Keratinocyte (primary cell): ENCODE measurements around the gene CTNND2. TPM values are rescaled to one million over a fixed set of nuclear protein-coding genes. Genes with fewer than 3 reads are reported as not detected.

ENCODE experiments used
- DNase-seq: peaks from one replicate; pipeline ENCODE4 v3.0.0-alpha.2; 2011; ENCODE audit warnings: low read depth, missing footprints, low spot score
- FAIRE-seq: peaks from 2 replicates; lab custom pipeline; 2011; peaks lifted over from hg19 to GRCh38; lab: Jason Lieb, UNC
- H2AFZ ChIP-seq: 2 replicates; pipeline ENCODE4 v1.6.0; 2012; ENCODE audit warnings: low read length, control low read depth, inconsistent platforms; ENCODE audit not compliant: control insufficient read depth
- H3K27ac ChIP-seq: 2 replicates; pipeline ENCODE4 v1.5.1; 2011; ENCODE audit warnings: low read length; ENCODE audit not compliant: control insufficient read depth, insufficient read depth
- H3K27me3 ChIP-seq: 3 replicates; pipeline ENCODE4 v1.6.0; 2011; ENCODE audit warnings: low read length; ENCODE audit not compliant: control insufficient read depth, insufficient read depth; ENCODE audit errors: extremely low read depth
- H3K36me3 ChIP-seq, 2 experiments: 2 replicates in 1 of 2; 3 replicates in 1 of 2; pipeline ENCODE4 v1.5.1; 2011; ENCODE audit warnings: low read length in 2 of 2, mild to moderate bottlenecking in 1 of 2; ENCODE audit not compliant: control insufficient read depth in 2 of 2, insufficient read depth in 2 of 2; ENCODE audit errors: extremely low read depth in 1 of 2
- H3K4me1 ChIP-seq: 3 replicates; pipeline ENCODE4 v1.5.1; 2011; ENCODE audit warnings: low read length; ENCODE audit not compliant: control insufficient read depth, insufficient read depth; ENCODE audit errors: extremely low read depth
- H3K4me2 ChIP-seq: 3 replicates; pipeline ENCODE4 v1.6.0; 2011; ENCODE audit warnings: low read depth, low read length; ENCODE audit not compliant: control insufficient read depth, insufficient read depth; ENCODE audit errors: extremely low read depth
- H3K4me3 ChIP-seq, 3 experiments: fragments of 200-600 bp in 1 of 3; sonication (generic) in 1 of 3; 2 replicates in 2 of 3; 3 replicates in 1 of 3; pipeline ENCODE4 v1.5.1; 2011 to 2016; ENCODE audit warnings: low read length in 3 of 3, mild to moderate bottlenecking in 3 of 3, control low read depth in 2 of 3, inconsistent platforms in 1 of 3, low read depth in 1 of 3, mixed read lengths in 1 of 3, mixed run types in 1 of 3, moderate library complexity in 1 of 3; ENCODE audit not compliant: control insufficient read depth in 2 of 3, insufficient read depth in 2 of 3; ENCODE audit errors: extremely low read depth in 1 of 3
- H3K79me2 ChIP-seq: 2 replicates; pipeline ENCODE4 v1.6.0; 2012; ENCODE audit warnings: low read length; ENCODE audit not compliant: control insufficient read depth, insufficient read depth
- H3K9ac ChIP-seq: 3 replicates; pipeline ENCODE4 v1.6.0; 2011; ENCODE audit warnings: low read length; ENCODE audit not compliant: control insufficient read depth, insufficient read depth; ENCODE audit errors: extremely low read depth
- H3K9me1 ChIP-seq: 3 replicates; pipeline ENCODE4 v1.6.0; 2011; ENCODE audit warnings: low read length; ENCODE audit not compliant: control insufficient read depth, insufficient read depth; ENCODE audit errors: extremely low read depth
- H3K9me3 ChIP-seq: 2 replicates; pipeline ENCODE4 v1.5.1; 2012; ENCODE audit warnings: low read depth, low read length; ENCODE audit not compliant: control insufficient read depth
- H4K20me1 ChIP-seq: 3 replicates; pipeline ENCODE4 v1.6.0; 2011; ENCODE audit warnings: low read length; ENCODE audit not compliant: control insufficient read depth, insufficient read depth; ENCODE audit errors: extremely low read depth
- CTCF ChIP-seq, 3 experiments: IDR thresholded peaks in 1 of 3; conservative IDR thresholded peaks in 1 of 3; optimal IDR thresholded peaks in 1 of 3; 2 replicates in 2 of 3; 3 replicates in 1 of 3; pipeline versions ENCODE3 to v1.5.1; 2011; ENCODE audit warnings: low read length in 3 of 3, mild to moderate bottlenecking in 3 of 3, moderate library complexity in 2 of 3, control low read depth in 1 of 3, inconsistent platforms in 1 of 3; ENCODE audit not compliant: insufficient read depth in 2 of 3; ENCODE audit errors: extremely low read depth in 1 of 3
- EZH2 ChIP-seq: IDR thresholded peaks from one replicate; pipeline ENCODE4 v1.6.1; 2012; ENCODE audit warnings: inconsistent platforms, mild to moderate bottlenecking, low read length, moderate library complexity
- dilution Hi-C: fragments of 300-500 bp; cut with MboI; formaldehyde crosslinking; loops from one replicate; pipeline ENCODE4 v1.7.0; 2020; ENCODE audit warnings: low sequenced_read_pairs; ENCODE audit not compliant: extremely low pct_ligation_motif_present
- polyA plus RNA-seq, 5 experiments: library from polyadenylated mRNA; depleted of rRNA in 3 of 5; stranded (reverse) in 3 of 5; stranded (forward) in 1 of 5; unstranded in 1 of 5; fragments of >200 nt; gene quantifications; 1 replicate in 1 of 5; 2 replicates in 3 of 5; 3 replicates in 1 of 5; pipeline versions ENCODE4 v1.2.1 to v1.2.3, GENCODE V29; 2011 to 2012; ENCODE audit warnings: missing spikeins in 2 of 5, low read depth in 1 of 5, low replicate concordance in 1 of 5

Gene CTNND2
- polyA plus RNA-seq, 1 donor (not counting 4 experiments of a cell fraction or from before 2014, with no cell fraction given): not detected

GRCh38 chr5:11293523-11293922 is 610.7 kb downstream of the CTNND2 start:
- Histone ChIP-seq H4K20me1 (no peaks in the 10 kb centered on the region), H3K4me1 (no peaks in the 10 kb centered on the region), H3K9ac (no peak overlapping the region), H3K36me3 (no peaks in the 10 kb centered on the region), H3K4me2 (no peak overlapping the region), H3K27me3 (no peaks in the 10 kb centered on the region), H2AFZ (no peak overlapping the region), H3K4me3 (no peak overlapping the region), H3K79me2 (no peaks in the 10 kb centered on the region), H3K27ac (no peak overlapping the region), H3K9me3 (no peaks in the 10 kb centered on the region), H3K9me1 (no peaks in the 10 kb centered on the region)
- DNase-seq (no peak), FAIRE-seq (no peak)
- TF ChIP-seq EZH2: no peak
- TF ChIP-seq CTCF (optimal IDR thresholded peaks at IDR 0.05 in 1 of 3, IDR thresholded peaks at IDR 0.05 in 1 of 3, conservative IDR thresholded peaks at IDR 0.05 in 1 of 3; ENCODE audit: extremely low read depth in 1 of 3, insufficient read depth in 2 of 3, low read length in 3 of 3): no peak
- dilution Hi-C loops: no loop called here

GRCh38 chr5:11292648-11293356 is 611.4 kb downstream of the CTNND2 start:
- H3K4me3 ChIP-seq: no peak overlapping the region
- no peak for TF ChIP-seq CTCF (optimal IDR thresholded peaks at IDR 0.05 in 1 of 3, IDR thresholded peaks at IDR 0.05 in 1 of 3, conservative IDR thresholded peaks at IDR 0.05 in 1 of 3; ENCODE audit: extremely low read depth in 1 of 3, insufficient read depth in 2 of 3, low read length in 3 of 3)
- no peak for TF ChIP-seq EZH2
- no peak overlapping the region for H3K27ac ChIP-seq
- H3K9me3 ChIP-seq: no peaks in the 10 kb centered on the region
- H3K4me2 ChIP-seq: no peak overlapping the region
- no peaks in the 10 kb centered on the region for H3K36me3 ChIP-seq
- no peak overlapping the region for H3K9ac ChIP-seq
- no peaks in the 10 kb centered on the region for H3K79me2 ChIP-seq
- DNase-seq (no peak), FAIRE-seq (no peak)
- H3K9me1 ChIP-seq: no peaks in the 10 kb centered on the region
- H2AFZ ChIP-seq: no peak overlapping the region
- dilution Hi-C loops: no loop called here
- H4K20me1 ChIP-seq: no peaks in the 10 kb centered on the region
- H3K4me1 ChIP-seq: no peaks in the 10 kb centered on the region
- no peaks in the 10 kb centered on the region for H3K27me3 ChIP-seq
